ENCODE data around the gene TECTB.

DNA sequence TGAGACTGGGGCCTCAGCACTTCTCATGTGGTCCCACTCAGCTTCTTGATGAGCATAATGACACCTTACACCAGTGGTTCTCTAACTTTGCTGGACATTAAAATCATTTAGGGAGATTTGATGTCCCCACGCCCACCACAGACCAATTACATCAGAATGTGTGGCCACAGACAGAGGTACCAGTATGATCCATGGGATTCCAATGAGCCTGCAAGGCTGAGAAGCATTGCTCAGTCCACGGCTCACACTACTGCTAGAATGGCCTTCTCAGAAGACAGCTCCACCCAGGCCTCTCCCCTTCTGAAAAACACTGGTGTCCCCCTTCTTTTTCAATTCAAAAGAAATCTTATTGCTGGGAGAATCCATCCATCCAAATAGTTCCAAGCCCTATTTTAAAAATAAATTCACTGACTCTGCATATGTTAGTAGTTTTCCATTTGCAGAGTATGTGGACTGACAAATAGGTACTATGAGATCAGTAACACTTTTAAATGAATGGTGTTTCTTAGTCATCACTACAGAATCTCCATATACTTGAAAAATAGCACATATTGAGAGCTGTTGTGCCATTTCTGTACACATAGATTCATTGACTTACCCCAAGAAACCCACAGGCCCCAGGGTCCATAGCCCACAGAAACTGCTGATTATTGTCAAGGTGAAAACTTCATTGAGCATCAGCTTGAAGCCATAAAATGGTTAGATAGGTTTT is 34.5 kb upstream of the TECTB start:
- no peak for TF ChIP-seq POLR2AphosphoS5 (IDR thresholded peaks at IDR 0.05)
- TF ChIP-seq, protein P1, sequence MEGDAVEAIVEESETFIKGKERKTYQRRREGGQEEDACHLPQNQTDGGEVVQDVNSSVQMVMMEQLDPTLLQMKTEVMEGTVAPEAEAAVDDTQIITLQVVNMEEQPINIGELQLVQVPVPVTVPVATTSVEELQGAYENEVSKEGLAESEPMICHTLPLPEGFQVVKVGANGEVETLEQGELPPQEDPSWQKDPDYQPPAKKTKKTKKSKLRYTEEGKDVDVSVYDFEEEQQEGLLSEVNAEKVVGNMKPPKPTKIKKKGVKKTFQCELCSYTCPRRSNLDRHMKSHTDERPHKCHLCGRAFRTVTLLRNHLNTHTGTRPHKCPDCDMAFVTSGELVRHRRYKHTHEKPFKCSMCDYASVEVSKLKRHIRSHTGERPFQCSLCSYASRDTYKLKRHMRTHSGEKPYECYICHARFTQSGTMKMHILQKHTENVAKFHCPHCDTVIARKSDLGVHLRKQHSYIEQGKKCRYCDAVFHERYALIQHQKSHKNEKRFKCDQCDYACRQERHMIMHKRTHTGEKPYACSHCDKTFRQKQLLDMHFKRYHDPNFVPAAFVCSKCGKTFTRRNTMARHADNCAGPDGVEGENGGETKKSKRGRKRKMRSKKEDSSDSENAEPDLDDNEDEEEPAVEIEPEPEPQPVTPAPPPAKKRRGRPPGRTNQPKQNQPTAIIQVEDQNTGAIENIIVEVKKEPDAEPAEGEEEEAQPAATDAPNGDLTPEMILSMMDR (IDR thresholded peaks at IDR 0.05) = no peak
- TF ChIP-seq POLR2A (IDR thresholded peaks at IDR 0.05) = no peak
